ENCODE data around the gene CDKAL1. TPM values are rescaled to one million over a fixed set of nuclear protein-coding genes. Genes with fewer than 3 reads are reported as not detected.

Gene CDKAL1
- total and polyA plus RNA-seq, 9 of the 15 experiments (the other 6 are each of a cell fraction or from before 2014, with no cell fraction given): 11.2 to 36.3 (median 20.1) TPM

DNA sequence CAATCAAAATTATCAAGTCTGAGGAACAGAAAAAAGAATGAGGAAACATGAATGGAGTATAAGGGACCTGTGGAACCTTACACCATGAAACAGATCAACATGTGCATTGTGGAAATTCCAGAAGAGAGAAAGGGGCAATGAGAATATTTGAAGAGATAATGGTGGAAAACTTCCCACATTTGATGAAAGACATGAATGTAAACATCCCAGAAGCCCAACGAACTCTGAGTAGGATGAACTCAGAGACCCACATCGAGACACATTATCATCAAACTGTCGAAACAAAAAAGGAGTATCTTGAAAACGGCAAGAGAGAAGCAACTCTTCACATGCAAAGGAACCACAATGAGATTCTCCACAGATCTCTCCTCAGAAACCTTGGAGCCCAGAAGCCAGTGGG is 371.1 kb downstream of the CDKAL1 start (continued):
- TF ChIP-seq MTA1 (IDR thresholded peaks at IDR 0.05; ENCODE audit: borderline replicate concordance): no peak
- TF ChIP-seq ZNF24 (IDR thresholded peaks at IDR 0.05): no peak
- TF ChIP-seq TCF7L2 (IDR thresholded peaks at IDR 0.05; ENCODE audit: low read depth, low read length): no peak
- no peak for TF ChIP-seq RREB1 (CRISPR knock-in tag; IDR thresholded peaks at IDR 0.05)

- DNase-seq (ENCODE audit: extremely low read depth in 1 of 4, low spot score in 3 of 4) (no peak), ATAC-seq (no peak), FAIRE-seq (no peak)
- no peaks in the 10 kb centered on the region for H3K27me3 ChIP-seq (ENCODE audit: control insufficient read depth in 2 of 2, insufficient read depth in 2 of 2, low read length in 2 of 2)
- intact Hi-C loops (cut with micrococcal nuclease): loop anchor here (1.0 kb wide), 1 partner anchor 343 kb away; no protein-coding TSS in a partner anchor
- no peak overlapping the region for H3K9ac ChIP-seq (ENCODE audit: insufficient read depth in 1 of 2, low read depth in 2 of 2, low read length in 2 of 2)
- H3K79me2 ChIP-seq (ENCODE audit: control insufficient read depth, insufficient read depth, low read length): no peaks in the 10 kb centered on the region
- CTCF ChIA-PET (ENCODE audit: low intra/inter-chr PET ratio): no interaction called here
- H3K27ac ChIP-seq (ENCODE audit: extremely low read depth, low read depth, low read length): no peak overlapping the region
- no peak for TF ChIP-seq ZBTB17 (CRISPR knock-in tag; IDR thresholded peaks at IDR 0.05)
- peak; percentile 75 for TF ChIP-seq CEBPB (tag; IDR thresholded peaks at IDR 0.05)
- TF ChIP-seq ETS2 (tag; IDR thresholded peaks at IDR 0.05; ENCODE audit: borderline replicate concordance, poor library complexity, severe bottlenecking): no peak
- no peak for TF ChIP-seq CEBPG (CRISPR knock-in tag; IDR thresholded peaks at IDR 0.05)
- TF ChIP-seq CEBPG (tag; conservative IDR thresholded peaks at IDR 0.05 in 1 of 2, IDR thresholded peaks at IDR 0.05 in 1 of 2): peak; percentile 55 to 75
- TF ChIP-seq CREB3 (tag; conservative IDR thresholded peaks at IDR 0.05; ENCODE audit: low read depth): no peak
- in situ Hi-C loops (cut with MboI): no loop called here
- no TSS peak for BruUV-seq (replicated peaks)
- H4K20me1 ChIP-seq (replicated peaks; ENCODE audit: control insufficient read depth, insufficient read depth, low read length): no peaks in the 10 kb centered on the region
- POLR2A ChIA-PET: no interaction called here
- H3K4me3 ChIP-seq: no peak overlapping the region
- no peaks in the 10 kb centered on the region for H3K36me3 ChIP-seq (ENCODE audit: control insufficient read depth, insufficient read depth, low read length)
- H2AFZ ChIP-seq (ENCODE audit: low read depth, low read length): no peak overlapping the region
- H3K9me1 ChIP-seq (ENCODE audit: control insufficient read depth, insufficient read depth, low read length): no peaks in the 10 kb centered on the region
- 74% methylated on average over 4 of the region's 4 CpGs for WGBS (ENCODE audit: insufficient coverage, low coverage, missing lambda C conversion rate)
- no peaks in the 10 kb centered on the region for H3K9me3 ChIP-seq (replicated peaks; ENCODE audit: control insufficient read depth, insufficient read depth, low read depth, low read length)
- H3K4me1 ChIP-seq (replicated peaks in 1 of 2; ENCODE audit: control insufficient read depth in 2 of 2, insufficient read depth in 2 of 2, low read length in 2 of 2): no peaks in the 10 kb centered on the region
- H3K4me2 ChIP-seq (ENCODE audit: insufficient read depth, low read length): no peak overlapping the region
Measured at GRCh38 chr6:20906945-20907344, 372.7 kb downstream of the CDKAL1 start.

Data from K562 (cell line).